PC-9 (cell line): ENCODE measurements around the gene TMOD3.

Experiments
- CTCF ChIP-seq: fragments of 200-600 bp; sonication (generic); conservative IDR thresholded peaks from 2 replicates; pipeline ENCODE4 v1.6.1; 2017; ENCODE audit warnings: mixed run types, antibody characterized with exemption, mild to moderate bottlenecking, moderate library complexity
- EZH2 ChIP-seq: fragments of 200-600 bp; sonication (generic); IDR thresholded peaks from 2 replicates; pipeline ENCODE4 v1.8.0; 2017; ENCODE audit warnings: antibody characterized with exemption, low read depth

- TF ChIP-seq CTCF (no peak), EZH2 (no peak)
Observed at GRCh38 chr15:51781506-51781905, 47.9 kb upstream of the TMOD3 start.
